ENCODE data around the gene MALRD1. TPM values are rescaled to one million over a fixed set of nuclear protein-coding genes. Genes with fewer than 3 reads are reported as not detected.

Gene MALRD1
- total and polyA plus RNA-seq, 2 experiments from 2014 or later = 17.8 to 52.6 TPM

- H3K27ac ChIP-seq = no peak overlapping the region
- H2AFZ ChIP-seq = no peak overlapping the region
- DNase-seq (ENCODE audit: low spot score) = no peak
- H4K20me1 ChIP-seq (ENCODE audit: insufficient read depth, poor library complexity, severe bottlenecking) = no peaks in the 10 kb centered on the region
- H3K36me3 ChIP-seq (replicated peaks; ENCODE audit: insufficient read depth, low read depth) = no peaks in the 10 kb centered on the region
- TF ChIP-seq EZH2phosphoT487 (IDR thresholded peaks at IDR 0.05; ENCODE audit: low read depth, severe bottlenecking, unreplicated experiment) = no peak
- TF ChIP-seq CTCF (IDR thresholded peaks at IDR 0.05; ENCODE audit: poor library complexity) = no peak
- TF ChIP-seq EZH2 (IDR thresholded peaks at IDR 0.05; ENCODE audit: borderline replicate concordance) = no peak
- no peak overlapping the region for H3K4me3 ChIP-seq
- H3K4me2 ChIP-seq = no peak overlapping the region
- H3K9me3 ChIP-seq (ENCODE audit: low read depth) = no peaks in the 10 kb centered on the region
- H3K27me3 ChIP-seq = no peaks in the 10 kb centered on the region
- no peaks in the 10 kb centered on the region for H3K79me2 ChIP-seq
- 44% methylated on average over 3 of the region's 3 CpGs for WGBS (ENCODE audit: low lambda C conversion rate, missing lambda C conversion rate)
- H3K4me1 ChIP-seq (ENCODE audit: insufficient read depth) = no peaks in the 10 kb centered on the region
- H3K9me2 ChIP-seq (replicated peaks; ENCODE audit: insufficient read depth) = no peaks in the 10 kb centered on the region
Observed at GRCh38 chr10:19576576-19576975, 528.0 kb downstream of the MALRD1 start.

- no peaks in the 10 kb centered on the region for H3K36me3 ChIP-seq (replicated peaks; ENCODE audit: insufficient read depth, low read depth)
- 86% methylated on average over 2 of the region's 2 CpGs for WGBS (ENCODE audit: low lambda C conversion rate, missing lambda C conversion rate)
- H3K9me3 ChIP-seq (ENCODE audit: low read depth) = no peaks in the 10 kb centered on the region
- no peaks in the 10 kb centered on the region for H3K4me1 ChIP-seq (ENCODE audit: insufficient read depth)
- no peak overlapping the region for H3K4me3 ChIP-seq
- TF ChIP-seq EZH2phosphoT487 (IDR thresholded peaks at IDR 0.05; ENCODE audit: low read depth, severe bottlenecking, unreplicated experiment) = no peak
- no peak for TF ChIP-seq EZH2 (IDR thresholded peaks at IDR 0.05; ENCODE audit: borderline replicate concordance)
- TF ChIP-seq CTCF (IDR thresholded peaks at IDR 0.05; ENCODE audit: poor library complexity) = no peak
- no peaks in the 10 kb centered on the region for H3K79me2 ChIP-seq
- H4K20me1 ChIP-seq (ENCODE audit: insufficient read depth, poor library complexity, severe bottlenecking) = no peaks in the 10 kb centered on the region
- no peak overlapping the region for H3K4me2 ChIP-seq
- H3K27ac ChIP-seq = no peak overlapping the region
- H2AFZ ChIP-seq = no peak overlapping the region
- no peaks in the 10 kb centered on the region for H3K9me2 ChIP-seq (replicated peaks; ENCODE audit: insufficient read depth)
- DNase-seq (ENCODE audit: low spot score) = no peak
- H3K27me3 ChIP-seq = no peaks in the 10 kb centered on the region
Observed at GRCh38 chr10:19577381-19577780, 528.8 kb downstream of the MALRD1 start.

DNA sequence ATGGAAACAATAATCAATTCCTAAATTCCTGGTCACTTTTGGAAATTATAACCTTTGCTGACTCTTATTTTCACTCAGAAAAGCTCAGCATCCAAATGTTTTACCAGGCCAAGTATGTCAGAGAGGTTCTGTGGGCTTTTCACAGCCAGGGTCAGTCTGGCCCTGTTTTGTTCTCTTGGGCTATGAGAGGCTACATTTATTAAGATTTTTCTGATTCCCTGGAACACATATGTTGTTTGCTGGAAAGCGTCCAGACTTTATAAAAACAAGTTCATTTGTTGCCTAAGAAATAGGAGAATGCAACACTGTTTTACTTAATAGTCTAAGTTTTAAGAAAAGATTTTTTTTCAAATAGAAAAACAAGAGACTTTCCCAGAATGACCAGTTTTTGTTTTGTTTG, 529.2 kb downstream of the MALRD1 start:
- no peak overlapping the region for H2AFZ ChIP-seq
- 93% methylated on average over 1 of the region's 1 CpG for WGBS (ENCODE audit: low lambda C conversion rate, missing lambda C conversion rate)
- no peak for DNase-seq (ENCODE audit: low spot score)

More for the DNA sequence above, 529.2 kb downstream of the MALRD1 start:
- H3K4me1 ChIP-seq (ENCODE audit: insufficient read depth) = no peaks in the 10 kb centered on the region
- H3K27ac ChIP-seq = no peak overlapping the region
- TF ChIP-seq EZH2phosphoT487 (IDR thresholded peaks at IDR 0.05; ENCODE audit: low read depth, severe bottlenecking, unreplicated experiment) (no peak), CTCF (IDR thresholded peaks at IDR 0.05; ENCODE audit: poor library complexity) (no peak), EZH2 (IDR thresholded peaks at IDR 0.05; ENCODE audit: borderline replicate concordance) (no peak)
- no peak overlapping the region for H3K4me2 ChIP-seq
- no peaks in the 10 kb centered on the region for H4K20me1 ChIP-seq (ENCODE audit: insufficient read depth, poor library complexity, severe bottlenecking)
- H3K27me3 ChIP-seq = no peaks in the 10 kb centered on the region
- H3K9me3 ChIP-seq (ENCODE audit: low read depth) = no peaks in the 10 kb centered on the region
- H3K36me3 ChIP-seq (replicated peaks; ENCODE audit: insufficient read depth, low read depth) = no peaks in the 10 kb centered on the region
- no peaks in the 10 kb centered on the region for H3K79me2 ChIP-seq
- no peak overlapping the region for H3K4me3 ChIP-seq
- H3K9me2 ChIP-seq (replicated peaks; ENCODE audit: insufficient read depth) = no peaks in the 10 kb centered on the region
